Measurements from ENCODE around the gene CABCOCO1.

Gene CABCOCO1

DNA sequence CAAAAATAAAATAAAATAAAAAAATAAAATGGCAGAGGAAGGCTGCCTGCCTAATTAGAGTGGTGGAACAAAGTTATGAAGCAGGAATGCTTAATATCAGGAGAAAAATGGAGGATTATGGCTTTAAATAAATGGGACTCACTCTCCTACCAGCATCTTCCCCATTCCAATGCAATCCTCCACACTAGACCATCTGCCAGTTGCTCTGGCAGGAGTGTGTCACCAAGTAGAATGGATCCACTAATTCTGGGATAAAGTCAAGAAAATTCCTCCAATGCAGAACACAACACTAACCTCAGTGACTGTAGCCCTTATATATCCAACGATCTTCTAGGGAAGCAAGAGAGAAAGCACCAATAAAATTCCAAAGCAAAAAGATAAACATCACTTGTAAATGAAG lies 126.3 kb downstream of the CABCOCO1 start:
- DNase-seq (ENCODE audit: extremely low spot score), result no peak
- ChIA-PET POLR2A (no interaction called here), CTCF (no interaction called here)
- TF ChIP-seq BHLHE40 (IDR thresholded peaks at IDR 0.05; ENCODE audit: borderline replicate concordance), result no peak
- no peak for TF ChIP-seq SUZ12 (IDR thresholded peaks at IDR 0.05)
- TF ChIP-seq ELF4 (IDR thresholded peaks at IDR 0.05), result no peak
- TF ChIP-seq, protein P1, sequence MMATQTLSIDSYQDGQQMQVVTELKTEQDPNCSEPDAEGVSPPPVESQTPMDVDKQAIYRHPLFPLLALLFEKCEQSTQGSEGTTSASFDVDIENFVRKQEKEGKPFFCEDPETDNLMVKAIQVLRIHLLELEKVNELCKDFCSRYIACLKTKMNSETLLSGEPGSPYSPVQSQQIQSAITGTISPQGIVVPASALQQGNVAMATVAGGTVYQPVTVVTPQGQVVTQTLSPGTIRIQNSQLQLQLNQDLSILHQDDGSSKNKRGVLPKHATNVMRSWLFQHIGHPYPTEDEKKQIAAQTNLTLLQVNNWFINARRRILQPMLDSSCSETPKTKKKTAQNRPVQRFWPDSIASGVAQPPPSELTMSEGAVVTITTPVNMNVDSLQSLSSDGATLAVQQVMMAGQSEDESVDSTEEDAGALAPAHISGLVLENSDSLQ (IDR thresholded peaks at IDR 0.05), result no peak
- no peak for TF ChIP-seq TARDBP (IDR thresholded peaks at IDR 0.05)
- TF ChIP-seq HDGF (IDR thresholded peaks at IDR 0.05; ENCODE audit: borderline replicate concordance), result no peak
- no peak for TF ChIP-seq NFRKB (IDR thresholded peaks at IDR 0.05)
- TF ChIP-seq FOXM1 (IDR thresholded peaks at IDR 0.05; ENCODE audit: borderline replicate concordance), result no peak
- no peak for TF ChIP-seq FOXK2 (IDR thresholded peaks at IDR 0.05)
- no peak for TF ChIP-seq LEF1 (IDR thresholded peaks at IDR 0.05; ENCODE audit: borderline replicate concordance)
- no peak for TF ChIP-seq CTBP1 (IDR thresholded peaks at IDR 0.05; ENCODE audit: borderline replicate concordance)
- no peak for TF ChIP-seq ZNF384 (IDR thresholded peaks at IDR 0.05)
- no peak for TF ChIP-seq FOXA1 (IDR thresholded peaks at IDR 0.05)

DNA sequence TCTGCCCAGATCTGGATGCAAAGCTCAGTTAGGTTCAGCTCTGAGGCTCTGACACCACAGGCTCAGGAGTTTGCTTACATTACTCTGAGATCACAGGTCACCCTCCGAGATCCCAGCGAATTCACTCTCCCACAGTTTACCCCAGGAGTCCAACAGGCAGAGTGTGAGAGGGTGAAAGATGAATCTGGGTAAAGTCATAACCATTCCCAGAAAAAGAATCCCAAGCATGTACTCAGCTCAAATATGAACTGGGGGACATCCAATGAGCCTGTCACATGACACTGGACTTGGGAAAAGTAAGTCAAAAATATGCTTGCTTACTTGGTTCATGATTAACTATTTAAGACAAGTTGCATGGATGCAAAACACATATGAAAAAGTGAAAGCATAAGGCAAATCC lies 128.5 kb downstream of the CABCOCO1 start:
- CTCF ChIA-PET, result no interaction called here
- DNase-seq (ENCODE audit: extremely low spot score), result no peak
- TF ChIP-seq CTBP1 (IDR thresholded peaks at IDR 0.05; ENCODE audit: borderline replicate concordance), result no peak
- TF ChIP-seq ARNT (IDR thresholded peaks at IDR 0.05), result no peak
- TF ChIP-seq SUZ12 (IDR thresholded peaks at IDR 0.05), result no peak
- no peak for TF ChIP-seq FOXA1 (IDR thresholded peaks at IDR 0.05)
- TF ChIP-seq SP1 (IDR thresholded peaks at IDR 0.05), result no peak
- no peak for TF ChIP-seq FOXM1 (IDR thresholded peaks at IDR 0.05; ENCODE audit: borderline replicate concordance)
- TF ChIP-seq NFRKB (IDR thresholded peaks at IDR 0.05), result no peak
- no peak for TF ChIP-seq TARDBP (IDR thresholded peaks at IDR 0.05)
- TF ChIP-seq LEF1 (IDR thresholded peaks at IDR 0.05; ENCODE audit: borderline replicate concordance), result no peak

GRCh38 chr10:61792097-61792716 lies 129.5 kb downstream of the CABCOCO1 start:
- POLR2A ChIA-PET, result no interaction called here
- CTCF ChIA-PET, result no interaction called here
- TF ChIP-seq FOXA1 (IDR thresholded peaks at IDR 0.05) (no peak), NFRKB (IDR thresholded peaks at IDR 0.05) (no peak), ELF4 (IDR thresholded peaks at IDR 0.05) (no peak), ZNF384 (IDR thresholded peaks at IDR 0.05) (no peak), LEF1 (IDR thresholded peaks at IDR 0.05; ENCODE audit: borderline replicate concordance) (no peak), CTBP1 (IDR thresholded peaks at IDR 0.05; ENCODE audit: borderline replicate concordance) (no peak), SUZ12 (IDR thresholded peaks at IDR 0.05) (no peak), TARDBP (IDR thresholded peaks at IDR 0.05) (no peak), HDGF (IDR thresholded peaks at IDR 0.05; ENCODE audit: borderline replicate concordance) (no peak), FOXK2 (IDR thresholded peaks at IDR 0.05) (no peak), SP1 (IDR thresholded peaks at IDR 0.05) (no peak), BHLHE40 (IDR thresholded peaks at IDR 0.05; ENCODE audit: borderline replicate concordance) (no peak), L3MBTL2 (conservative IDR thresholded peaks at IDR 0.05) (no peak), ARNT (IDR thresholded peaks at IDR 0.05) (no peak), FOXM1 (IDR thresholded peaks at IDR 0.05; ENCODE audit: borderline replicate concordance) (no peak)
- TF ChIP-seq, protein P1 (IDR thresholded peaks at IDR 0.05), result no peak
- DNase-seq (ENCODE audit: extremely low spot score), result no peak

More for the DNA sequence above, 128.5 kb downstream of the CABCOCO1 start:
- POLR2A ChIA-PET, result no interaction called here

GRCh38 chr10:61792921-61793320 lies 130.2 kb downstream of the CABCOCO1 start:
- POLR2A ChIA-PET, result no interaction called here
- CTCF ChIA-PET, result no interaction called here
- DNase-seq (ENCODE audit: extremely low spot score), result no peak
- TF ChIP-seq ARNT (IDR thresholded peaks at IDR 0.05) (no peak), FOXM1 (IDR thresholded peaks at IDR 0.05; ENCODE audit: borderline replicate concordance) (no peak), L3MBTL2 (conservative IDR thresholded peaks at IDR 0.05) (no peak), HDGF (IDR thresholded peaks at IDR 0.05; ENCODE audit: borderline replicate concordance) (no peak), NFRKB (IDR thresholded peaks at IDR 0.05) (no peak), ELF4 (IDR thresholded peaks at IDR 0.05) (no peak), FOXA1 (IDR thresholded peaks at IDR 0.05) (no peak), TARDBP (IDR thresholded peaks at IDR 0.05) (no peak), BHLHE40 (IDR thresholded peaks at IDR 0.05; ENCODE audit: borderline replicate concordance) (no peak)

DNA sequence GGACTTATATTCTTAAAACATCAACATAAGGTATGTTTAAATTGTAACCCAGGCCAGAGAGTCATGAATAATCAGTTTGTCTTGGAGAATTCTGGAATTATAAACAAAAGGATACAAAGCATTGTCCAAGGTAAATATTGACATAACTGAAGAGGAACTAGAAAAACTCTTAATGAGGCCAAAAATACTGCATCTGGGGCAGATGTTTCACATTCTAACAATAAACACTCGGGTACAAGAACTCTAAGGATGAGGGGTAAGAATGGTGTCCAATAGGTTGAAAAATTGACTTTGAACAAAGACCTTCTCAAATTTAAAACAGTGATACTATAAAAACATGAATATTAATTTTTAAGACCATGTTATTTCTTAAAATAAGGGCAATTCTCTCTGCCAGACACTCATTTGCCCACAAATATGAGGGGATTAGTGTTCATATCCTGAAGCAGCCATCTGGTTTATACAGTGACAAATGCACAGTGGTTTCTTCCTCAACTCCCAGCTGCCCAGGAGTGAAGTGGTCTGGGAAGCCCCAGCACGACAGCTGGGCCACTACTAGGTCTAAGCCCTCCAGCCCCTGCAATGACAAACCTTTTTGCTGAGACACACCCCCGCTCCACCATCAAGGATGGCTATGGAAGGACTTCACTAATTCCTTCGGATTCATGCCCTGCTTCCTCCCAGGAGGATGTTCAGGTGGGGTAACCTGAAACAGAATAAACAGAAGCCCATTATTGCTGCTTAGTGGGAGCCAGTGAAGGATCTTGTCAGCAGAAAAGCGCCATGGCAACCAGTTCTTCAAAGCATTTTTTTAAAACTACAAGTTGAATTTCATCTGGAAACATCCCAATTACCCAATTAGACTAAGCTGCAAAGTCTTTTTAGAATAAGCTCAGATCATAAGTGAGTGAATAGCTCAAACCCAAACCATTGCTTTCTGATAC lies 131.3 kb downstream of the CABCOCO1 start:
- no peak for DNase-seq (ENCODE audit: extremely low spot score)
- TF ChIP-seq LEF1 (IDR thresholded peaks at IDR 0.05; ENCODE audit: borderline replicate concordance) (no peak), ZNF384 (IDR thresholded peaks at IDR 0.05) (no peak), SP1 (IDR thresholded peaks at IDR 0.05) (no peak), CTBP1 (IDR thresholded peaks at IDR 0.05; ENCODE audit: borderline replicate concordance) (no peak), FOXA1 (IDR thresholded peaks at IDR 0.05) (no peak), BHLHE40 (IDR thresholded peaks at IDR 0.05; ENCODE audit: borderline replicate concordance) (no peak)
- TF ChIP-seq, protein P1 (IDR thresholded peaks at IDR 0.05), result no peak
- ChIA-PET POLR2A (no interaction called here), CTCF (interaction anchor here (1.0 to 1.1 kb wide), 2 partner anchors 15 to 83 kb away, joined by 3 read pairs; no protein-coding TSS in a partner anchor)
